Stomach (tissue), 4 donors: ENCODE results near the gene UBE2D2.

Source experiments
- CTCF ChIP-seq, 7 experiments: fragments of 450-650 bp in 4 of 7; fragments of 200-600 bp in 3 of 7; sonication (generic) in 3 of 7; IDR thresholded peaks; one replicate each; pipeline ENCODE4 v1.5.1; 2016 to 2019; ENCODE audit warnings: antibody characterized with exemption in 7 of 7, control low read depth in 2 of 7, mild to moderate bottlenecking in 1 of 7
- EP300 ChIP-seq: sonication (generic); formaldehyde crosslinking; IDR thresholded peaks from one replicate; pipeline ENCODE4 v1.6.1; 2017; ENCODE audit warnings: antibody characterized with exemption
- POLR2A ChIP-seq, 4 donors: fragments of 450-650 bp; IDR thresholded peaks; one replicate each; pipeline ENCODE4 v1.6.1; 2016; ENCODE audit warnings: antibody characterized with exemption in 4 of 4, control low read depth in 2 of 4, mild to moderate bottlenecking in 1 of 4, moderate library complexity in 1 of 4
- POLR2AphosphoS5 ChIP-seq, 3 donors: sonication (generic); formaldehyde crosslinking; IDR thresholded peaks; one replicate each; pipeline ENCODE4 v1.6.1; 2016; ENCODE audit warnings: antibody characterized with exemption in 3 of 3

GRCh38 chr5:139600336-139600949 is 39.3 kb downstream of the UBE2D2 start:
- TF ChIP-seq CTCF (IDR thresholded peaks at IDR 0.05) (no peak), POLR2AphosphoS5 (IDR thresholded peaks at IDR 0.05) (no peak), POLR2A (IDR thresholded peaks at IDR 0.05) (no peak), EP300 (no peak)
